Activated CD8-positive, alpha-beta memory T cell treated with anti-CD3 and anti-CD28 coated beads, Interleukin-2, amount 50 U/mL, for 48 hours (primary cell): ENCODE results near the gene CPS1.

Experiments used
- DNase-seq: peaks from one replicate; pipeline ENCODE4 v3.0.0-alpha.2; 2020

CPS1 gene

GRCh38 chr2:210548031-210548430, 8.4 kb upstream of the CPS1 start:
- no peak for DNase-seq

- no peak for DNase-seq
These were observed 7.5 kb upstream of the CPS1 start for GRCh38 chr2:210548878-210549384.

- no peak for DNase-seq
These were observed 5.4 kb upstream of the CPS1 start for GRCh38 chr2:210551001-210551400.

GRCh38 chr2:210553373-210553772, 3.0 kb upstream of the CPS1 start:
- DNase-seq = no peak

GRCh38 chr2:210555555-210555954, 844 bp upstream of the CPS1 start:
- DNase-seq = no peak

- DNase-seq = no peak
These were observed 1.3 kb downstream of the CPS1 start for GRCh38 chr2:210557721-210558120.

GRCh38 chr2:210558708-210559107, 2.3 kb downstream of the CPS1 start:
- DNase-seq = no peak

GRCh38 chr2:210559182-210559581, 2.8 kb downstream of the CPS1 start:
- no peak for DNase-seq

- DNase-seq = no peak
These were observed 5.1 kb downstream of the CPS1 start for GRCh38 chr2:210561475-210561874.

- no peak for DNase-seq
These were observed 5.7 kb downstream of the CPS1 start for GRCh38 chr2:210562091-210562490.

- DNase-seq = no peak
These were observed 6.2 kb downstream of the CPS1 start for GRCh38 chr2:210562502-210563080.

- no peak for DNase-seq
These were observed 10.9 kb downstream of the CPS1 start for GRCh38 chr2:210567279-210567678.

- DNase-seq = no peak
These were observed 11.7 kb downstream of the CPS1 start for GRCh38 chr2:210568108-210568507.

GRCh38 chr2:210577263-210578071, 21.1 kb downstream of the CPS1 start:
- no peak for DNase-seq

GRCh38 chr2:210584834-210585233, 28.4 kb downstream of the CPS1 start:
- DNase-seq = no peak

- DNase-seq = no peak
These were observed 30.0 kb downstream of the CPS1 start for GRCh38 chr2:210586381-210586780.

GRCh38 chr2:210591663-210592062, 35.3 kb downstream of the CPS1 start:
- DNase-seq = no peak

GRCh38 chr2:210592726-210593125, 36.3 kb downstream of the CPS1 start:
- no peak for DNase-seq

GRCh38 chr2:210593166-210593565, 36.8 kb downstream of the CPS1 start:
- no peak for DNase-seq

- DNase-seq = no peak
These were observed 41.8 kb downstream of the CPS1 start for GRCh38 chr2:210598219-210598618.

- DNase-seq = no peak
These were observed 43.1 kb downstream of the CPS1 start for GRCh38 chr2:210599476-210599875.

GRCh38 chr2:210604666-210605065, 48.3 kb downstream of the CPS1 start:
- no peak for DNase-seq

GRCh38 chr2:210606001-210606400, 49.6 kb downstream of the CPS1 start:
- no peak for DNase-seq

- no peak for DNase-seq
These were observed 55.1 kb downstream of the CPS1 start for GRCh38 chr2:210611466-210611865.

- DNase-seq = no peak
These were observed 59.7 kb downstream of the CPS1 start for GRCh38 chr2:210616074-210616473.
